Measurements from ENCODE around the gene TBX10.
"Not testable (repeated sequence)": the region's sequence is repeated elsewhere in the genome, so short reads cannot be mapped to it uniquely, and the experiment has no call there.

The TBX10 gene

DNA sequence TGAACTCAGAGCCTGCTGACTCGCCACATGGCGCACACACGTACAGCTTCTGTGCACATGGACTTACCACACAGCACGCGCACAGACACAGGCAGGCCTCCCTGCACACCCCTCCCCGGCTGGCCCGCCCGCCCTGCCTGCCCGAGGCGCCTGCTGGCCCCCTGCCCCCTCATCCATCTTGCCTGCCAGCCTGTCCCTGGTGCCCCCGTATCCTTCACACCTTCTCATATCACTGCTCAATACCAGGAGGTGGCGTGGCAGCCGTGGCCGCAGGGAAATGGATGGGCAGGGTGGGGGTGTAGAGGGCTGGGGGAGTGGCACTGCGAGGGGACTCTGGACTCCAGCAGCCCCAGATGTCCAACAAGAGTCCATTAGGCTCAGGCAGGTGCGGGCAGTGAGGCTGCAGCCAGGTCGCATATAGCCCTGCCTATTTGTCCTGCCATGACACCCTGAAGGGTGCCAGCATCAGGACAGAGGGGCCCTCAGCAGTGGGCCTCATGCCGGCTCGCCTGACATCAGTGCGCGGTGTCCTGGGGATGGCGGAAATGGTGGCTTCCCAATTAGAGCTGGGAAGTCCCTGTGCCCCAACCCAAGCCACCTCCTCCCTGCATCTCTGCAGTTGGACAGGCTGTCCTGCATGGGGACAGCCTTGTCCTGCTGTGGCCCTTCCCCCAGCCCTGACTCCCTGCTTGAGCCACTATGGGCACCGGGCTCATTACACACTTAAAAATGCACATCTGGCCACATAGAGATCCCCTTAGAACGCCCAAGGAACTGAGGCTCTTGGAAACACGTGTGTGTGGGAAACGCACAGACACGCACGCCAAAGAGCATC lies 2.0 kb upstream of the TBX10 start:
- peak; percentile 15 for DNase-seq (ENCODE audit: insufficient read length, low spot score)
- FAIRE-seq = no peak
- TF ChIP-seq, protein P1, sequence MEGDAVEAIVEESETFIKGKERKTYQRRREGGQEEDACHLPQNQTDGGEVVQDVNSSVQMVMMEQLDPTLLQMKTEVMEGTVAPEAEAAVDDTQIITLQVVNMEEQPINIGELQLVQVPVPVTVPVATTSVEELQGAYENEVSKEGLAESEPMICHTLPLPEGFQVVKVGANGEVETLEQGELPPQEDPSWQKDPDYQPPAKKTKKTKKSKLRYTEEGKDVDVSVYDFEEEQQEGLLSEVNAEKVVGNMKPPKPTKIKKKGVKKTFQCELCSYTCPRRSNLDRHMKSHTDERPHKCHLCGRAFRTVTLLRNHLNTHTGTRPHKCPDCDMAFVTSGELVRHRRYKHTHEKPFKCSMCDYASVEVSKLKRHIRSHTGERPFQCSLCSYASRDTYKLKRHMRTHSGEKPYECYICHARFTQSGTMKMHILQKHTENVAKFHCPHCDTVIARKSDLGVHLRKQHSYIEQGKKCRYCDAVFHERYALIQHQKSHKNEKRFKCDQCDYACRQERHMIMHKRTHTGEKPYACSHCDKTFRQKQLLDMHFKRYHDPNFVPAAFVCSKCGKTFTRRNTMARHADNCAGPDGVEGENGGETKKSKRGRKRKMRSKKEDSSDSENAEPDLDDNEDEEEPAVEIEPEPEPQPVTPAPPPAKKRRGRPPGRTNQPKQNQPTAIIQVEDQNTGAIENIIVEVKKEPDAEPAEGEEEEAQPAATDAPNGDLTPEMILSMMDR (IDR thresholded peaks at IDR 0.05; ENCODE audit: insufficient read depth, missing control alignments) = no peak

DNA sequence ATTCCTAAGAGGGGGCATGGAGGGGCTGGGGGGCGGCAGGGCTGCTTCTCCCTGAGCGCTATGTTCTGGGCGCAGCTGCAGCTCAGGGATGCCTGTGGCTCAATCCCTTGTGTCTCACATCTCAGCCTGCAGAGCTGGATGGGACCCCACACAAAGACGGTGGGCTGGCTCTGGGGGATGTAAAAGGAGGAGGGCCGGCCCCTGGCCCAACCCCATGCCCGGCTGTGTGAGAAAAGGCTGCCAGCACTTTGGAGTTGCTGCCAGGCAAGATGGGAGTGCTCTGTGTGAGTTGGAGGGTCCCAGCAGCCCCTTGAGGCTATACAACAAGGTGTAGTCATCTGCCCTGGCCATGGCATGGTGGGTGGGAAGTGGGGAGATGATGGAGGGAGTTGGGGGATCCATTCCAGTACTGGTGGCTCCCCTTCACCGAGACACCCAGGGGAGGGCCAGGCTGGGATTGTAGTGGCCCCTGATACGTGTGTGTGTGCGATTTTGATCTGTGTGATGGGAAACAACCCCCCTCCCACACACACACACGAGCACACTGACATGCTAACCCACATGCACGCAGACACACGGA lies 1.3 kb upstream of the TBX10 start:
- TF ChIP-seq, protein P1 (IDR thresholded peaks at IDR 0.05; ENCODE audit: insufficient read depth, missing control alignments) = no peak
- no peak for DNase-seq (ENCODE audit: insufficient read length, low spot score)
- no peak for FAIRE-seq

DNA sequence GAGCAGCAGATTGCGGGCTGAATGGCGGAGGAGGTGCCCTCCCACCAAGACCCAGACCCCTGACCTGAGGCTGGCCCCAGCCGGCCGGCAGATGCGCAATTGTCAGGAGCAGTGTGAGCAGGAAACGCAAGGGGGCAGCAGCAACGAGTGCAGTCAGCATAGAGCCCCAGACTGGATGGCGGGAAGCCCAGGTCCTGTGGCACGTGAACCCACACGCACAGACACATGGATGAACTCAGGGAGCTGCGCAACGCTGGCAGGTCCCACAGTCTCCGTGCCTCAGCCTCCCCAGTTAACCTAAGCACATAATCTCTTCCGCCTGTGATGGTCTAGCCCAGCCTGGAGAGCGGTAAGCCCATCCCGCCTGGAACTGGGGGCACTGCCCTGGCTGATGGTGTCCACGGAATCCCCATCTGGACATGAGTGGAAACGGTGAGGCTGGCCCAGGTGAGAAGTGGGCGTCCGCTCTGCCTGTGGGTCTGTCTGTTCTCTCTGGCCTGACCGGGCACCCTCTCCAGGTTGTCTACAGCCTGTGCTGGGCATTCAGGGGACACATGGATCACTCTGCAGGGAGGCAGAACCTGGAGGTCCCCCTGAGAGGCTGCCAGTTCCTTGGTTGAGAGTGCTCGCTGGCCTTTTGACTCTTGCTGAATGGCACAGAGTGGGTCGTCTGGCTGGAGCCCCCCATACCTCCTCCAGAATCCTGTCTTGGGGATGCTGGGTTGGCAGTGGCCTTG lies 626 bp upstream of the TBX10 start:
- TF ChIP-seq, protein P1 (IDR thresholded peaks at IDR 0.05; ENCODE audit: insufficient read depth, missing control alignments) = peak; percentile 69
- FAIRE-seq (no peak), DNase-seq (ENCODE audit: insufficient read length, low spot score) (peak; percentile 66)

- FAIRE-seq = no peak
- no peak for DNase-seq (ENCODE audit: insufficient read length, low spot score)
- TF ChIP-seq, protein P1 (IDR thresholded peaks at IDR 0.05; ENCODE audit: insufficient read depth, missing control alignments) = no peak
Observed at GRCh38 chr11:67638535-67639437, 777 bp downstream of the TBX10 start.

DNA sequence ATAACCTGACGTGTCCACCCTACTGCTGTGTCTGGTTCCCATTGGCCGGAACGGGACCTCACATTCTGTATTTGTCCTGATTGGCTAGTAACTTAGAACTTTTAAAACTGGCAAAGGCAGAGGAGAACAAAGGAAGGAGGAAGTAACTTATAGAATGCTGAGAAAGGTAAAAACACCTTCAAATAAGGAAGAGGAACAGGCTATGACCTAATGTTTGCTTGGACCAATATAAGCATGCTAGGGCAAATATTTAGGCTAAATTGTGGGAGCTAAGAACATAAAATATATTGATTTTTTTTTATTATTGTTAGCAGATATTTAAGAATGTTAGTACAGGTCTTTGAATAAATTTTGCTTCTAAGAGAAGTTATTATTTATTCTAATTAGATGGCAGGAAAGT lies 2.1 kb downstream of the TBX10 start:
- FAIRE-seq = not testable (repeated sequence)

DNA sequence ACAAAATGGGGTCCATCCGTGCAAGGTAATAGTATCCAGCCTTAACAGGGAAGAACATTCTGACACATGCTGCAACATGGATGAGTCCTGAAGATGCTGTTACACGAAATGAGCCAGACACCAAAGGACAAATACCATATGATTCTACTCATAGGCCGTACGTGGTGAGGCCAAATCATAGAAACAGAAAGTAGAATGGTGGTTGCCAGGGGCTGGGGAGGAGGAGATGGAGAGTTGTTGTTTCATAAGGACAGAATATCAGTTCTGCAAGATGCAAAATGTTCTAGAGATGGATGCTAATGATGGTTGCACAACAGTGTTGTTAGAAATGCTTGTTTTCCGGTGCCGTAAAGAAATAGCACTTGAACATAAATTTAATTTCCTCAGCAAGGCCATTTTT lies 2.6 kb downstream of the TBX10 start:
- TF ChIP-seq, protein P1 (IDR thresholded peaks at IDR 0.05; ENCODE audit: insufficient read depth, missing control alignments) = no peak
- DNase-seq (ENCODE audit: insufficient read length, low spot score) (no peak), FAIRE-seq (no peak)

More for the DNA sequence above, 2.1 kb downstream of the TBX10 start:
- not testable (repeated sequence) for DNase-seq (ENCODE audit: insufficient read length, low spot score)

DNA sequence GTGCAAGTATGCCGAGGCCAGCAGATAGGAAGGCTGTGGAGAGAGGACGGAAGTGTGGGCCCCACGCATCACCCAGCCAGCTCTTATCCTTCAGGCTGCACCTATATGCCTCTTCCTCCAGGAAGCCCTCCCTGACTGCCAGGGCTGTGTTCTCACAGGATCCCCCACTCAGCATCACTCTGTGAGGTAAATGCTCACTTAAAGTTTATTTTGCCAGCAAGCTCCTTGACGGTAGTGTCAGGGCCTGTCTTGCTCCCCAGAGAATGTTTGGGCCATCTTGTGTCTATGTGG lies 4.4 kb downstream of the TBX10 start:
- TF ChIP-seq, protein P1 (IDR thresholded peaks at IDR 0.05; ENCODE audit: insufficient read depth, missing control alignments) = no peak
- no peak for FAIRE-seq
- DNase-seq (ENCODE audit: insufficient read length, low spot score) = no peak
